Measurements from ENCODE around the gene SLC44A3. TPM values are rescaled to one million over a fixed set of nuclear protein-coding genes. Genes with fewer than 3 reads are reported as not detected.

SLC44A3 gene
- polyA plus RNA-seq, 1 donor from 2014 or later, result not detected

- H3K27me3 ChIP-seq (ENCODE audit: insufficient read depth, low read depth, low read length), result no peaks in the 10 kb centered on the region
Observed at GRCh38 chr1:94892604-94893254, 72.6 kb downstream of the SLC44A3 start.

GRCh38 chr1:94894630-94895029 is 74.5 kb downstream of the SLC44A3 start:
- peaks cover 8% of the 10 kb centered on the region for H3K36me3 ChIP-seq (ENCODE audit: insufficient read depth, low read length)
- H3K79me2 ChIP-seq (replicated peaks; ENCODE audit: insufficient read depth, low read length), result no peaks in the 10 kb centered on the region
- H2AFZ ChIP-seq (ENCODE audit: low read depth, low read length), result no peak overlapping the region
- no peaks in the 10 kb centered on the region for H3K9me2 ChIP-seq (ENCODE audit: insufficient read depth, low read length)
- H3K9me3 ChIP-seq (ENCODE audit: low read length), result no peaks in the 10 kb centered on the region
- no peak overlapping the region for H3K4me3 ChIP-seq (ENCODE audit: low read length)
- no peaks in the 10 kb centered on the region for H3F3A ChIP-seq (ENCODE audit: insufficient read depth, low read length, poor library complexity, severe bottlenecking)
- no peaks in the 10 kb centered on the region for H4K20me1 ChIP-seq (ENCODE audit: insufficient read depth)
- no peak overlapping the region for H3K27ac ChIP-seq (ENCODE audit: low read length)
- TF ChIP-seq MXI1 (conservative IDR thresholded peaks at IDR 0.05; ENCODE audit: poor library complexity, severe bottlenecking), result no peak
- TF ChIP-seq RAD21 (conservative IDR thresholded peaks at IDR 0.05), result no peak
- TF ChIP-seq CTCF (IDR thresholded peaks at IDR 0.05; ENCODE audit: poor library complexity, severe bottlenecking), result no peak
- no peak for TF ChIP-seq SMC3 (conservative IDR thresholded peaks at IDR 0.05; ENCODE audit: poor library complexity)
- no peak for TF ChIP-seq EP300 (conservative IDR thresholded peaks at IDR 0.05; ENCODE audit: poor library complexity, severe bottlenecking)
- H3K27me3 ChIP-seq (ENCODE audit: insufficient read depth, low read depth, low read length), result no peaks in the 10 kb centered on the region
- H3K9ac ChIP-seq (ENCODE audit: low read length), result no peak overlapping the region
- no peak overlapping the region for H3K4me2 ChIP-seq (ENCODE audit: low read length)

More at GRCh38 chr1:94892604-94893254, 72.6 kb downstream of the SLC44A3 start:
- Histone ChIP-seq H3K36me3 (ENCODE audit: insufficient read depth, low read length) (peaks cover 8% of the 10 kb centered on the region), H3K9ac (ENCODE audit: low read length) (no peak overlapping the region), H3K9me3 (ENCODE audit: low read length) (no peaks in the 10 kb centered on the region), H3K9me2 (ENCODE audit: insufficient read depth, low read length) (no peaks in the 10 kb centered on the region), H3K27ac (ENCODE audit: low read length) (no peak overlapping the region), H3K4me3 (ENCODE audit: low read length) (no peak overlapping the region), H3K4me2 (ENCODE audit: low read length) (no peak overlapping the region), H4K20me1 (ENCODE audit: insufficient read depth) (no peaks in the 10 kb centered on the region), H3F3A (ENCODE audit: insufficient read depth, low read length, poor library complexity, severe bottlenecking) (no peaks in the 10 kb centered on the region), H2AFZ (ENCODE audit: low read depth, low read length) (no peak overlapping the region), H3K79me2 (replicated peaks; ENCODE audit: insufficient read depth, low read length) (no peaks in the 10 kb centered on the region)
- no peak for TF ChIP-seq CTCF (IDR thresholded peaks at IDR 0.05; ENCODE audit: poor library complexity, severe bottlenecking)
- TF ChIP-seq SMC3 (conservative IDR thresholded peaks at IDR 0.05; ENCODE audit: poor library complexity), result no peak
- TF ChIP-seq EZH2 (IDR thresholded peaks at IDR 0.05; ENCODE audit: borderline replicate concordance, insufficient read depth, low read length, poor library complexity, severe bottlenecking), result no peak
- TF ChIP-seq TAF1 (IDR thresholded peaks at IDR 0.05; ENCODE audit: low read depth), result no peak
- TF ChIP-seq RAD21 (conservative IDR thresholded peaks at IDR 0.05), result no peak
- no peak for TF ChIP-seq REST (IDR thresholded peaks at IDR 0.05; ENCODE audit: borderline replicate concordance)
- TF ChIP-seq POLR2AphosphoS5 (IDR thresholded peaks at IDR 0.05), result no peak
- no peak for TF ChIP-seq MXI1 (conservative IDR thresholded peaks at IDR 0.05; ENCODE audit: poor library complexity, severe bottlenecking)
- TF ChIP-seq EP300 (conservative IDR thresholded peaks at IDR 0.05; ENCODE audit: poor library complexity, severe bottlenecking), result no peak
